ENCODE data around the gene COPG2.
"Not testable (repeated sequence)": the region's sequence is repeated elsewhere in the genome, so short reads cannot be mapped to it uniquely, and the experiment has no call there.

The COPG2 gene

GRCh38 chr7:130611218-130611617 is 57.3 kb downstream of the COPG2 start:
- no peaks in the 10 kb centered on the region for H3K27me3 ChIP-seq (ENCODE audit: insufficient read depth, low read length)
- no peaks in the 10 kb centered on the region for H3K79me2 ChIP-seq (ENCODE audit: insufficient read depth, low read length)
- no peak overlapping the region for H2AFZ ChIP-seq (ENCODE audit: low read length)
- H3K4me3 ChIP-seq (ENCODE audit: low read depth, low read length, poor library complexity, severe bottlenecking): no peak overlapping the region
- no peaks in the 10 kb centered on the region for H3F3A ChIP-seq (ENCODE audit: insufficient read depth, low read length)
- no peaks in the 10 kb centered on the region for H3K9me2 ChIP-seq (ENCODE audit: low read depth, low read length)
- no peaks in the 10 kb centered on the region for H3K4me1 ChIP-seq (ENCODE audit: insufficient read depth, low read length, severe bottlenecking)
- TF ChIP-seq EZH2 (IDR thresholded peaks at IDR 0.05; ENCODE audit: borderline replicate concordance, low read length): no peak
- H3K27ac ChIP-seq (ENCODE audit: low read depth, low read length, poor library complexity, severe bottlenecking): no peak overlapping the region
- H3K4me2 ChIP-seq (ENCODE audit: low read length): no peak overlapping the region
- no peak overlapping the region for H3K9ac ChIP-seq (ENCODE audit: low read length)
- no peaks in the 10 kb centered on the region for H4K20me1 ChIP-seq (ENCODE audit: insufficient read depth, low read length)
- H3K36me3 ChIP-seq (ENCODE audit: insufficient read depth, low read length): peaks cover 79% of the 10 kb centered on the region
- H3K9me3 ChIP-seq (ENCODE audit: low read length): peaks cover 4% of the 10 kb centered on the region

GRCh38 chr7:130607066-130607465 is 61.5 kb downstream of the COPG2 start:
- H3K4me2 ChIP-seq (ENCODE audit: low read length): not testable (repeated sequence)

GRCh38 chr7:130606161-130606560 is 62.4 kb downstream of the COPG2 start:
- no peaks in the 10 kb centered on the region; the same call in 1 of the 2 replicates for H3K9me2 ChIP-seq (ENCODE audit: low read depth, low read length)
- no peaks in the 10 kb centered on the region for H3K27me3 ChIP-seq (ENCODE audit: insufficient read depth, low read length)
- peaks cover 51% of the 10 kb centered on the region for H3K36me3 ChIP-seq (ENCODE audit: insufficient read depth, low read length)
- no peak overlapping the region for H3K4me2 ChIP-seq (ENCODE audit: low read length)
- H3K9ac ChIP-seq (ENCODE audit: low read length): no peak overlapping the region
- H3K79me2 ChIP-seq (ENCODE audit: insufficient read depth, low read length): no peaks in the 10 kb centered on the region
- no peak overlapping the region for H3K4me3 ChIP-seq (ENCODE audit: low read depth, low read length, poor library complexity, severe bottlenecking)
- no peaks in the 10 kb centered on the region for H4K20me1 ChIP-seq (ENCODE audit: insufficient read depth, low read length)
- H3K4me1 ChIP-seq (ENCODE audit: insufficient read depth, low read length, severe bottlenecking): no peaks in the 10 kb centered on the region
- H3K9me3 ChIP-seq (ENCODE audit: low read length): peaks cover 4% of the 10 kb centered on the region
- no peak overlapping the region for H3K27ac ChIP-seq (ENCODE audit: low read depth, low read length, poor library complexity, severe bottlenecking)
- no peak for TF ChIP-seq EZH2 (IDR thresholded peaks at IDR 0.05; ENCODE audit: borderline replicate concordance, low read length)
- no peak for TF ChIP-seq CTCF (IDR thresholded peaks at IDR 0.05; ENCODE audit: low read length)
- H3F3A ChIP-seq (ENCODE audit: insufficient read depth, low read length): no peaks in the 10 kb centered on the region
- H2AFZ ChIP-seq (ENCODE audit: low read length): no peak overlapping the region

More at GRCh38 chr7:130607066-130607465, 61.5 kb downstream of the COPG2 start:
- not testable (repeated sequence) for H3K4me1 ChIP-seq (ENCODE audit: insufficient read depth, low read length, severe bottlenecking); H4K20me1 ChIP-seq (ENCODE audit: insufficient read depth, low read length); H2AFZ ChIP-seq (ENCODE audit: low read length); H3K9ac ChIP-seq (ENCODE audit: low read length); H3K9me2 ChIP-seq (ENCODE audit: low read depth, low read length); H3K9me3 ChIP-seq (ENCODE audit: low read length); H3K27ac ChIP-seq (ENCODE audit: low read depth, low read length, poor library complexity, severe bottlenecking); H3K79me2 ChIP-seq (ENCODE audit: insufficient read depth, low read length); H3F3A ChIP-seq (ENCODE audit: insufficient read depth, low read length); H3K27me3 ChIP-seq (ENCODE audit: insufficient read depth, low read length); H3K4me3 ChIP-seq (ENCODE audit: low read depth, low read length, poor library complexity, severe bottlenecking)
- H3K36me3 ChIP-seq (ENCODE audit: insufficient read depth, low read length): peaks cover 60% of the 10 kb centered on the region

GRCh38 chr7:130598056-130598455 is 70.5 kb downstream of the COPG2 start:
- Histone ChIP-seq H3K79me2 (ENCODE audit: insufficient read depth, low read length) (no peaks in the 10 kb centered on the region), H3K9ac (ENCODE audit: low read length) (no peak overlapping the region), H3K9me2 (ENCODE audit: low read depth, low read length) (no peaks in the 10 kb centered on the region), H3K9me3 (ENCODE audit: low read length) (no peaks in the 10 kb centered on the region), H3K36me3 (ENCODE audit: insufficient read depth, low read length) (peaks cover 2% of the 10 kb centered on the region), H3K27me3 (ENCODE audit: insufficient read depth, low read length) (no peaks in the 10 kb centered on the region), H3K4me3 (ENCODE audit: low read depth, low read length, poor library complexity, severe bottlenecking) (no peak overlapping the region), H3F3A (ENCODE audit: insufficient read depth, low read length) (no peaks in the 10 kb centered on the region), H3K27ac (ENCODE audit: low read depth, low read length, poor library complexity, severe bottlenecking) (no peak overlapping the region), H2AFZ (ENCODE audit: low read length) (no peak overlapping the region), H3K4me2 (ENCODE audit: low read length) (no peak overlapping the region), H3K4me1 (ENCODE audit: insufficient read depth, low read length, severe bottlenecking) (no peaks in the 10 kb centered on the region), H4K20me1 (ENCODE audit: insufficient read depth, low read length) (no peaks in the 10 kb centered on the region)
- no peak for TF ChIP-seq EZH2 (IDR thresholded peaks at IDR 0.05; ENCODE audit: borderline replicate concordance, low read length)
- TF ChIP-seq CTCF (IDR thresholded peaks at IDR 0.05; ENCODE audit: low read length): no peak

Measured in OCI-LY1 (cell line).